ENCODE data around the gene NDUFAF3.

Gene NDUFAF3

GRCh38 chr3:48983096-48983495, 38.8 kb upstream of the NDUFAF3 start:
- in situ Hi-C loops (cut with MboI; ENCODE audit: low sequenced_read_pairs, unreplicated experiment) = no loop called here
- DNase-seq (ENCODE audit: low spot score) = no peak

GRCh38 chr3:48984663-48985062, 37.3 kb upstream of the NDUFAF3 start:
- TF ChIP-seq, protein P1, sequence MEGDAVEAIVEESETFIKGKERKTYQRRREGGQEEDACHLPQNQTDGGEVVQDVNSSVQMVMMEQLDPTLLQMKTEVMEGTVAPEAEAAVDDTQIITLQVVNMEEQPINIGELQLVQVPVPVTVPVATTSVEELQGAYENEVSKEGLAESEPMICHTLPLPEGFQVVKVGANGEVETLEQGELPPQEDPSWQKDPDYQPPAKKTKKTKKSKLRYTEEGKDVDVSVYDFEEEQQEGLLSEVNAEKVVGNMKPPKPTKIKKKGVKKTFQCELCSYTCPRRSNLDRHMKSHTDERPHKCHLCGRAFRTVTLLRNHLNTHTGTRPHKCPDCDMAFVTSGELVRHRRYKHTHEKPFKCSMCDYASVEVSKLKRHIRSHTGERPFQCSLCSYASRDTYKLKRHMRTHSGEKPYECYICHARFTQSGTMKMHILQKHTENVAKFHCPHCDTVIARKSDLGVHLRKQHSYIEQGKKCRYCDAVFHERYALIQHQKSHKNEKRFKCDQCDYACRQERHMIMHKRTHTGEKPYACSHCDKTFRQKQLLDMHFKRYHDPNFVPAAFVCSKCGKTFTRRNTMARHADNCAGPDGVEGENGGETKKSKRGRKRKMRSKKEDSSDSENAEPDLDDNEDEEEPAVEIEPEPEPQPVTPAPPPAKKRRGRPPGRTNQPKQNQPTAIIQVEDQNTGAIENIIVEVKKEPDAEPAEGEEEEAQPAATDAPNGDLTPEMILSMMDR (IDR thresholded peaks at IDR 0.05; ENCODE audit: borderline replicate concordance, control extremely low read depth, extremely low read depth, insufficient read depth, missing control alignments) = no peak
- DNase-seq (ENCODE audit: low spot score) = no peak
- in situ Hi-C loops (cut with MboI; ENCODE audit: low sequenced_read_pairs, unreplicated experiment) = no loop called here

More at GRCh38 chr3:48983096-48983495, 38.8 kb upstream of the NDUFAF3 start:
- TF ChIP-seq, protein P1 (IDR thresholded peaks at IDR 0.05; ENCODE audit: borderline replicate concordance, control extremely low read depth, extremely low read depth, insufficient read depth, missing control alignments) = no peak

GRCh38 chr3:48985831-48986376, 36.0 kb upstream of the NDUFAF3 start:
- in situ Hi-C loops (cut with MboI; ENCODE audit: low sequenced_read_pairs, unreplicated experiment) = no loop called here
- no peak for DNase-seq (ENCODE audit: low spot score)
- TF ChIP-seq, protein P1 (IDR thresholded peaks at IDR 0.05; ENCODE audit: borderline replicate concordance, control extremely low read depth, extremely low read depth, insufficient read depth, missing control alignments) = no peak

- TF ChIP-seq, protein P1 (IDR thresholded peaks at IDR 0.05; ENCODE audit: borderline replicate concordance, control extremely low read depth, extremely low read depth, insufficient read depth, missing control alignments) = no peak
- DNase-seq (ENCODE audit: low spot score) = peak; percentile 24
- in situ Hi-C loops (cut with MboI; ENCODE audit: low sequenced_read_pairs, unreplicated experiment) = no loop called here
These were observed 32.7 kb upstream of the NDUFAF3 start for GRCh38 chr3:48989126-48989795.

GRCh38 chr3:48989796-48990635, 31.9 kb upstream of the NDUFAF3 start, which contains the start of gene P4HTM:
TSS of gene P4HTM (plus strand) at chr3:48990241. CDS start at chr3:48990257, 16 bp downstream.
- TF ChIP-seq, protein P1 (IDR thresholded peaks at IDR 0.05; ENCODE audit: borderline replicate concordance, control extremely low read depth, extremely low read depth, insufficient read depth, missing control alignments) = peak; percentile 33
- in situ Hi-C loops (cut with MboI; ENCODE audit: low sequenced_read_pairs, unreplicated experiment) = no loop called here
- DNase-seq (ENCODE audit: low spot score) = peak; percentile 81

DNA sequence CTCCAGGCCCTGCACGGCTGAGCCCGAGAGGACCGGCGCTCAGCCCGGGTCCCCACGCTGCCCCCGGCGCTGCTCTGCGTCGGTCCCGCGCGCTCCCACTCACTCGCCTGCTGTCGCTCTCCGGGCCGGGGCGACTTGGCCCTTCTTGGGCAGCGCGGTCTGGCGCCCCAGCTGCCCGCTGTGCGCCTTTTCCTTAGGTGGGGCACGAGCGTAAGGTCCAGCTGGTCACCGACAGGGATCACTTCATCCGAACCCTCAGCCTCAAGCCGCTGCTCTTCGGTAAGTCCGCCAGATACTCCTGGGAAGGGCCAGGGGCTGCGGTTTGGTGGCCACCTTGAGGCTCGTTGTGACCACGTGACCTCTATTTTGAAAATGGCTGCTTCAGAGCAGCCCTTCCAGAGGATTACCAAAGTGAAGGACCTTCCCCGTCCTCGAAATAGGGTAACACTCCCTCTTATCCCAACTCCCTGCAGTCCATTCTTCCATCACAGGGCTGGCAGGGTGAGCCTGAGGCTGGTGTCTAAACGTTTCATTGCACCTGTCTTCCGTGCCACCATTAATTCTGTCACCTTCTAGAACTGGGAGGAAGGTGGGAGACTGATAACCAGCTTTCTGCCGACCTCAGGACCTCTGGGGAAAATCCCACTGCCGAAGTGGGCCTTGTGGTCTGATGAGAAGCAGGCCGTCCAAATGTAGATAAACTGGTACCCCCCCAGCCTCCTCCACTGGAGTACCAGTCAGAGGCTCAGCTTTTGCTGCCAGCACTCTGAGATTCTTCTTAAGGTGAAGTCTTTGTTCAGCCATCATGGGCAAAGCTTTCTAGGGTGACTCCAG, 31.1 kb upstream of the NDUFAF3 start:
- in situ Hi-C loops (cut with MboI; ENCODE audit: low sequenced_read_pairs, unreplicated experiment) = no loop called here
- no peak for DNase-seq (ENCODE audit: low spot score)
- TF ChIP-seq, protein P1 (IDR thresholded peaks at IDR 0.05; ENCODE audit: borderline replicate concordance, control extremely low read depth, extremely low read depth, insufficient read depth, missing control alignments) = no peak
